GM19238 (cell line): ENCODE results near the gene SRGN.
"Not testable (repeated sequence)": the region's sequence is repeated elsewhere in the genome, so short reads cannot be mapped to it uniquely, and the experiment has no call there.

Source experiments
- DNase-seq: peaks from one replicate; pipeline ENCODE4 v3.0.0; 2011; ENCODE audit warnings: low spot score; ENCODE audit not compliant: insufficient read length

SRGN gene

GRCh38 chr10:69141304-69141703, 53.4 kb downstream of the SRGN start:
- no peak for DNase-seq

GRCh38 chr10:69142074-69142473, 54.2 kb downstream of the SRGN start:
- not testable (repeated sequence) for DNase-seq

GRCh38 chr10:69142983-69143382, 55.1 kb downstream of the SRGN start:
- no peak for DNase-seq

DNA sequence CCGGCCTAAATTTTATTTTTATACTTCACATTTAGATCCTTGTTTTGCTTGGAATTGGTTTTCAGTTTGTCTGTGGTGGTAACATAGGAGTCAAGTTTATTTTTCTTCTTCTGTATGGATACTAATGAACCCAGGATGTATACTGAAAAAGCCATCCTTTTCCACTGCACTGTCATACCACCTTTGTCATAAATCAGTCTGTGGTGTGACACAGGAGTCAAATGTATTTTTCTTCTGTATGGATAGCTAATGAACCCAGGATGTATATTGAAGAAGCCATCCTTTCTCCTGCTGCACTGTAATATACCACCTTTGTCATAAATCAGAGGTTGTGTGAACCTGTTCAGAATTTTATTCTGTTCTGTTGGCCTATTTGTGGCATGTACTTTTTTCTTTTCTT, 57.4 kb downstream of the SRGN start:
- no peak for DNase-seq

- no peak for DNase-seq
These were observed 58.0 kb downstream of the SRGN start for GRCh38 chr10:69145864-69146263.

- DNase-seq: no peak
These were observed 58.9 kb downstream of the SRGN start for GRCh38 chr10:69146759-69147158.

DNA sequence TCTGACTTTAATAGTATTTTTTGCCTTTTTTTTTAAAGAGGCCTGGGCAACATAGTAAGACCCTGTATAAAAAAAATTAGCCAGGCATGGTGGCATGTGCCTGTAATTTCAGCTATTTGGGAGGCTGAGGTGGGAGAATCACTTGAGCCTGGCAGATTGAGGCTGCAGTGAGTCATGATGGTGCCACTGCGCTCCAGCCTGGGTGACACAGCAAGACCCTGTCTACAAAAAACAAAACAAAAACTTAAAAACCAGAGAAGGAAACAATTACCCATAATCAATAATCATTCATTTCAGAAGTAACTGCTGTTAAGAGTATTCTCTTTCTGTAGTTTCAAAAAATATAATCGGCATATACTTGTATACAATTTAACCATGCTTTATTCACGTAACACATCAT, 64.1 kb downstream of the SRGN start:
- DNase-seq: no peak

DNA sequence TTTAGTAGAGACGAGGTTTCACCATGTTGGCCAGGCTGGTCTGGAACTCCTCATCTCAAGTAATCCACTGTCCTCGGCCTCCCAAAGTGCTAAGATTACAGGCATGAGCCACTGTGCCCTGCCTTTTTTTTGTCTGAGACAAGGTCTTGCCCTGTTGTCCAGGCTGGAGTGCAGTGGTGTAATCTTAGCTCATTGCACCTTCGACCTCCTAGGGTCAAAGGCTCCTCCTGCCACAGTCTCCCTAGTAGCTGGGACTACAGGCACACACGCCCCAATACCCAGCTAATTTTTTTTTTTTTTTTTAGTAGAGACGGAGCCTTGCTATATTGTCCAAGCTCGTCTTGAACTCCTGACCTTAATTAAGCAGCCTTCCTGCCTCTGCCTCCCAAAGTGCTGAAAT, 65.3 kb downstream of the SRGN start:
- DNase-seq: no peak
